ENCODE measurements around the gene ROBO1. TPM values are rescaled to one million over a fixed set of nuclear protein-coding genes. Genes with fewer than 3 reads are reported as not detected.
"Not testable (repeated sequence)": the region's sequence is repeated elsewhere in the genome, so short reads cannot be mapped to it uniquely, and the experiment has no call there.

The ROBO1 gene
- polyA plus RNA-seq, 1 donor, result 16.2 TPM

DNA sequence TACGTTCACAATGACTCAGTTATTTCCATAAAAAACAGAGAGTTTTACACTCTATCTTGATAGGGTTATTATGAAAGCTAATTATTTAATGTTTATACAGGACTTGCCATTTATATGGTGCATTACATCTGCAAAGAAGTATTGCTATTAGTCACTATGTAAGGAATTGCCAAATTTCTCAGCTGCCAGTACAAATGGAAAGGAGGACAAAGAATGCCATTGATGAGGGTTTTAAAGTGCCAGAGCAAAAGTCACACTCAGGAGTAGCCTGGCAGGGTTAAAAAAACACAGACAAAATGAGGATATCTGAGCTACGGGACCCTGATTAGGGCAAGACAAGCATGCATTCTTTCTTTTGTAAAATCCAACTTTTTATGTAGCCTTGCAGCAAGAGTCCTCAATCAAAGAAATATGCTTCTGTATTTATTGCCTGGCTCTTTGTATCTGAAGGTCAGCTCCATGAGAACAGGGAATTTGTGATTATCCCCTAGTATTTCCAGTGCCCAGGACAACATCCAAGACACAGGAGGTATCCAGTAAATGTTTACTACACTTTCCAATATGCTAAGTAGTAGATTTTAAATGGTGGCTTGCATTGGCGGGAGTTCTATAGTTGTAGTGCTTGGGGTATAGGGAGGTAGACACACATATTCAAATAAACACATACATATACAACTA, 1013.6 kb downstream of the ROBO1 start:
- Histone ChIP-seq H3K9me3 (ENCODE audit: control insufficient read depth, low read depth, low read length) (no peaks in the 10 kb centered on the region), H3K4me3 (ENCODE audit: low read length) (no peak overlapping the region), H3K27ac (ENCODE audit: low read length) (no peak overlapping the region), H3K4me1 (ENCODE audit: control insufficient read depth, insufficient read depth, low read length) (no peaks in the 10 kb centered on the region), H3K36me3 (ENCODE audit: control insufficient read depth, insufficient read depth, low read length) (no peaks in the 10 kb centered on the region), H3K27me3 (ENCODE audit: control insufficient read depth, insufficient read depth, low read length) (no peaks in the 10 kb centered on the region)
- no CpG with 5 or more reads among the region's 3 CpGs for WGBS (ENCODE audit: insufficient coverage, low lambda C conversion rate)
- no peak for DNase-seq

DNA sequence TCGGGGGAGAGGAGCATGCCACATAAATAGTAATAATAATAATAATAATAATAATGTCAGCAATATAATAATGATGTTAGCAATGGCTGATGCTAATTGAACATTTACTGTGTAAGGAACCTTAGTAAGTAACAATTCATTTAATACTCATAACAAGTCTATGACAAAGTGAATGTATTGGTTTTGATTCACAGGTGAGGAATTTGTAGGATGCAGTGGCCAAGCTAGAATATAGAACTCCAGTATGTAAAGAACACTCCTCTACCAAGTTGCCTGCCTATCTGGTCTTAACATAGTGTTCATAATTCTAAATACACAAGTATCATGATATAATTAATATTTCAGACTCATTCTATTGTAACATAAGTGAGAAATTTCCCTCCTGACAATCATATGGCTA, 1016.5 kb downstream of the ROBO1 start:
- H3K4me3 ChIP-seq (ENCODE audit: low read length), result no peak overlapping the region
- H3K27me3 ChIP-seq (ENCODE audit: control insufficient read depth, insufficient read depth, low read length), result no peaks in the 10 kb centered on the region
- no peaks in the 10 kb centered on the region for H3K4me1 ChIP-seq (ENCODE audit: control insufficient read depth, insufficient read depth, low read length)
- H3K36me3 ChIP-seq (ENCODE audit: control insufficient read depth, insufficient read depth, low read length), result no peaks in the 10 kb centered on the region
- no peak for DNase-seq
- H3K9me3 ChIP-seq (ENCODE audit: control insufficient read depth, low read depth, low read length), result no peaks in the 10 kb centered on the region
- no peak overlapping the region for H3K27ac ChIP-seq (ENCODE audit: low read length)
- no CpG with 5 or more reads among the region's 1 CpG for WGBS (ENCODE audit: insufficient coverage, low lambda C conversion rate)

DNA sequence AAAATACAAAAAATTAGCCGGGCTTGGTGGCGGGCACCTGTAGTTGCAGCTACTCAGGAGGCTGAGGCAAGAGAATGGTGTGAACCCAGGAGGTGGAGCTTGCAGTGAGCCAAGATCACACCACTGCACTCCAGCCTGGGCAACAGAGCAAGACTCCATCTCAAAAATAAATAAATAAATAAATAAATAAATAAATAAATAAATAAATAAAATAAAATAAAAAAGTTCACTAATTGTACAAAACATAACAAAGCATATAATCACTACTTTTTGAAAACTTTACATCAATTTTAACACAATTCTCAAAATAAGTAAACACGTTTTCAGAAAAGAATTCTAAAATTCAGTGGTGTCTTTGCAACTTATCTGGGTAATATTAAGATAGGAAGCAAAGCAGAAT, 1017.5 kb downstream of the ROBO1 start:
- not testable (repeated sequence) for H3K9me3 ChIP-seq (ENCODE audit: control insufficient read depth, low read depth, low read length); H3K36me3 ChIP-seq (ENCODE audit: control insufficient read depth, insufficient read depth, low read length); H3K27me3 ChIP-seq (ENCODE audit: control insufficient read depth, insufficient read depth, low read length); H3K27ac ChIP-seq (ENCODE audit: low read length); H3K4me1 ChIP-seq (ENCODE audit: control insufficient read depth, insufficient read depth, low read length); H3K4me3 ChIP-seq (ENCODE audit: low read length); DNase-seq
- WGBS (ENCODE audit: insufficient coverage, low lambda C conversion rate), result 80% methylated on average over 1 of the region's 3 CpGs

DNA sequence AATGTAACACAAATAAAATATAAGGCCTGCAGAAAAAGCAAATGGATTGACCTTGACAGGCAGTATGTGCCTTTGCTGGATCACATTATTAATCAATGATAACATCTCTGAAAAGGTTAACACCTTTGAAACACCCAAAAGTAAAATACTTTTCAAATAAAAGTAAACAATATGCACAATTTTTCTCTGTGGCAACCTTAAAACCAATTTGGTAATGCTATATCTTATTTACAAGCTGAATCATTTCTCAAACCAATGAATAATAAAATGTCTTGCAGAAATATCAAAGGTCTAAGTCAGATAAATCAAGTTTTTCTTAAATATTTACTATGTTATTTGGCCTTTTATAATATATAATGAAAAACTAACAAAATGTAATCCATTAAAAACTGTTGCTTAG, 1018.7 kb downstream of the ROBO1 start:
- DNase-seq, result no peak

DNA sequence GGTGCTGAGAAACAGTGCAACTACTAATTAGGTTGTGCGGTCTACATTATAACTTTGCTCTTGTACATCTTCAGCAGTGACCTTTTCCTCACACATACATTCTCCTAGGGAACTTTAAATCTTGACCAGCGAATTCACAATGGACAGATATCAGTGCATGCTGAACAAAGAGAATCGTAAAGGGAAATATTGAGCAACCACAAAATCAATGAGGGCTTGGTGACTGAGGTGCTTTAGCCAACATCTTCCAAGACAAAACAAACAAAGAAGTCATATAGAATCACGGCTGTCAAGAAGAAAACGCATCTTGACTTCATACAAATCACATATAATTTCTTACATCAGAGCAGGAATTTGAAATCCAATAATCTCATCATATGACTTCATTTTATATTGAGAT, 1022.0 kb downstream of the ROBO1 start:
- no peak for DNase-seq
- no CpG with 5 or more reads among the region's 5 CpGs for WGBS (ENCODE audit: insufficient coverage, low lambda C conversion rate)
- H3K36me3 ChIP-seq (ENCODE audit: control insufficient read depth, insufficient read depth, low read length), result no peaks in the 10 kb centered on the region
- H3K27ac ChIP-seq (ENCODE audit: low read length), result no peak overlapping the region
- no peaks in the 10 kb centered on the region for H3K4me1 ChIP-seq (ENCODE audit: control insufficient read depth, insufficient read depth, low read length)
- no peaks in the 10 kb centered on the region for H3K9me3 ChIP-seq (ENCODE audit: control insufficient read depth, low read depth, low read length)
- H3K4me3 ChIP-seq (ENCODE audit: low read length), result no peak overlapping the region
- no peaks in the 10 kb centered on the region for H3K27me3 ChIP-seq (ENCODE audit: control insufficient read depth, insufficient read depth, low read length)

More for the DNA sequence above, 1018.7 kb downstream of the ROBO1 start:
- no peaks in the 10 kb centered on the region for H3K36me3 ChIP-seq (ENCODE audit: control insufficient read depth, insufficient read depth, low read length)
- no peaks in the 10 kb centered on the region for H3K27me3 ChIP-seq (ENCODE audit: control insufficient read depth, insufficient read depth, low read length)
- H3K4me3 ChIP-seq (ENCODE audit: low read length), result no peak overlapping the region
- no peaks in the 10 kb centered on the region for H3K9me3 ChIP-seq (ENCODE audit: control insufficient read depth, low read depth, low read length)
- no peaks in the 10 kb centered on the region for H3K4me1 ChIP-seq (ENCODE audit: control insufficient read depth, insufficient read depth, low read length)
- no peak overlapping the region for H3K27ac ChIP-seq (ENCODE audit: low read length)

DNA sequence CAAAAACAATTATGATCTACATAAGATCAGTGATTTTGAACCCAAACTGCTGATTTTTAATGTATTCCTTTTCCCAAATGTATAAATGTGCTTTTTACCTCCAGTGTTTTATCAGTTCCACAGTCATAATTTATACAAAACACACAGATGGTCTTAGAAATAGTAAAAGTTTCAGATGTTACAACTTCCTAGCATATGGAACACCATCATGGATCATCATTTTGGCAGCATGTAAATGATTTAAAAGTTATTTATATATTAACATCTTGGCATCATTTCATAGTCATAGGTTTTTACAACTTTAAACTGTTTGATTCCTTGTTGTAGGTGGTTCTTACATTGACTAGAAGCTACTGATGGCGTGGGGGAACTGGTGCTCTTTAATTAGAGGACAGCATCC, 1025.3 kb downstream of the ROBO1 start:
- WGBS (ENCODE audit: insufficient coverage, low lambda C conversion rate), result no CpG with 5 or more reads among the region's 1 CpG
- H3K4me1 ChIP-seq (ENCODE audit: control insufficient read depth, insufficient read depth, low read length), result no peaks in the 10 kb centered on the region
- H3K9me3 ChIP-seq (ENCODE audit: control insufficient read depth, low read depth, low read length), result no peaks in the 10 kb centered on the region
- H3K27me3 ChIP-seq (ENCODE audit: control insufficient read depth, insufficient read depth, low read length), result no peaks in the 10 kb centered on the region
- no peak overlapping the region for H3K4me3 ChIP-seq (ENCODE audit: low read length)
- DNase-seq, result no peak
- no peak overlapping the region for H3K27ac ChIP-seq (ENCODE audit: low read length)
- H3K36me3 ChIP-seq (ENCODE audit: control insufficient read depth, insufficient read depth, low read length), result no peaks in the 10 kb centered on the region

DNA sequence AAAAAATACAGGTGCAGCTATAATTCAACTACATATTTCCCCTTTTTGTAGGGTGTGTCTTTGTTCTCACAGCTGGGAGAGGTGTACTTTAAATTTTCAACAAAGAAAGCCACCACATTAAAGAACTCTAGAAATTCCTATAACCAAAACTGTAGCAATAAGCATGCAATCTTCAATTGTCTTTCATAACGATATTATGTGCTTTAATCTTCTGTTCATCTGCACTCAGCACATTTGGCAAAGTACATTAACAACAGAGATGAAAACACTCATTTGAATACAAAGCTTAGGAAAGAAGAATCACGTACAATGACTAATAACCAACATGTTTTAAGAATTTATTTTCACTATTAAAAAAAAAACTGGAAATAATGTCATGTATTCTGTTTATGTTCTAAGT, 1025.8 kb downstream of the ROBO1 start:
- WGBS (ENCODE audit: insufficient coverage, low lambda C conversion rate), result 71% methylated on average over 1 of the region's 2 CpGs

DNA sequence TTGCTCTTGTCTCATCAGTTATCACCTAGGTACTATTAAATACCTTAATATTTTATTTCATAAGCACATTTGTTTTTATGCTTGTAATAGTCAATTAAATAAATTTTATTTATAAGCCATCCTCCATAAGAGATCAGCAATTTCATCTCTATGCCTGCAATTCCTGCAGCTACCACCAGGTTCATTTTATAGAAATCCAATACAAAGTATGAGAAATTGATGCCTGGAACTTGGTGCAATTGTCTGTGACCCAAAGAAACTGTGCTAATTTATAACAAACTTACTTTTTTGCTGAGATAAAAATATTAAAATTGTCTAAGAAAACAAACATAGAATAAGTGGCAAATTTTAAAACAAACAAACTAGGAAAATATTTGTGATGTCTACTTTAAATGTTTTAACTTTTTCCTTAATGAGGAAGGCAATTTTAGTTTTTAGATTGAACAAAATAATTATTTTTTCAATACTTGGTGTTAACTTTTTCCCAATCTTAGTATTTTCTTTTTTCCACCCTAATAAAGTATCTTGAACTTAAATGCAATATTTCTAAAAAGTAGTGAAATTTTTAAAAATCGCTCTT, 1026.6 kb downstream of the ROBO1 start:
- WGBS (ENCODE audit: insufficient coverage, low lambda C conversion rate), result no CpG with 5 or more reads among the region's 1 CpG
- Histone ChIP-seq H3K4me3 (ENCODE audit: low read length) (no peak overlapping the region), H3K36me3 (ENCODE audit: control insufficient read depth, insufficient read depth, low read length) (no peaks in the 10 kb centered on the region), H3K4me1 (ENCODE audit: control insufficient read depth, insufficient read depth, low read length) (no peaks in the 10 kb centered on the region), H3K9me3 (ENCODE audit: control insufficient read depth, low read depth, low read length) (no peaks in the 10 kb centered on the region), H3K27me3 (ENCODE audit: control insufficient read depth, insufficient read depth, low read length) (no peaks in the 10 kb centered on the region), H3K27ac (ENCODE audit: low read length) (no peak overlapping the region)
- no peak for DNase-seq

More for the DNA sequence above, 1025.8 kb downstream of the ROBO1 start:
- no peaks in the 10 kb centered on the region for H3K9me3 ChIP-seq (ENCODE audit: control insufficient read depth, low read depth, low read length)
- H3K4me1 ChIP-seq (ENCODE audit: control insufficient read depth, insufficient read depth, low read length), result no peaks in the 10 kb centered on the region
- DNase-seq, result no peak
- no peaks in the 10 kb centered on the region for H3K36me3 ChIP-seq (ENCODE audit: control insufficient read depth, insufficient read depth, low read length)
- no peak overlapping the region for H3K27ac ChIP-seq (ENCODE audit: low read length)
- H3K27me3 ChIP-seq (ENCODE audit: control insufficient read depth, insufficient read depth, low read length), result no peaks in the 10 kb centered on the region
- H3K4me3 ChIP-seq (ENCODE audit: low read length), result no peak overlapping the region

DNA sequence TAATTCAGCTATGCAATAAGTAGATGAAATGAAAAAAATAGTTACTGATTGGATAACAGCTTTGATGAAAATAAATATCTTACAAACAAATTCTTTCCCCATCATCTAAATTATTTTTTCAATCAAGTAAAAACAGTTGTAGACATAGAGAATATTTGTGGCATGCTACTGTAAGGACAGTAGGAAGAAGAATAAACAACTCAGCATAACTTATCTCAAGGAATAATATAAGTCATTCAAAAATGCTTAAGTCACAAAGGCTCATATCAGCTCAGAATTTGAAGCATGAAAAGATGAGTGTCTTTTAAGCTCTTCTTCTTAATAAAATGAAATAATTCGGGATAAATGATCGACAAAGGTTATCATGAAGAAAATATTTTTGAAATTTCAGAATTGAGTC, 1029.0 kb downstream of the ROBO1 start:
- Histone ChIP-seq H3K4me3 (ENCODE audit: low read length) (no peak overlapping the region), H3K27ac (ENCODE audit: low read length) (no peak overlapping the region), H3K9me3 (ENCODE audit: control insufficient read depth, low read depth, low read length) (no peaks in the 10 kb centered on the region), H3K4me1 (ENCODE audit: control insufficient read depth, insufficient read depth, low read length) (no peaks in the 10 kb centered on the region), H3K27me3 (ENCODE audit: control insufficient read depth, insufficient read depth, low read length) (no peaks in the 10 kb centered on the region), H3K36me3 (ENCODE audit: control insufficient read depth, insufficient read depth, low read length) (no peaks in the 10 kb centered on the region)
- no CpG with 5 or more reads among the region's 2 CpGs for WGBS (ENCODE audit: insufficient coverage, low lambda C conversion rate)
- DNase-seq, result no peak

DNA sequence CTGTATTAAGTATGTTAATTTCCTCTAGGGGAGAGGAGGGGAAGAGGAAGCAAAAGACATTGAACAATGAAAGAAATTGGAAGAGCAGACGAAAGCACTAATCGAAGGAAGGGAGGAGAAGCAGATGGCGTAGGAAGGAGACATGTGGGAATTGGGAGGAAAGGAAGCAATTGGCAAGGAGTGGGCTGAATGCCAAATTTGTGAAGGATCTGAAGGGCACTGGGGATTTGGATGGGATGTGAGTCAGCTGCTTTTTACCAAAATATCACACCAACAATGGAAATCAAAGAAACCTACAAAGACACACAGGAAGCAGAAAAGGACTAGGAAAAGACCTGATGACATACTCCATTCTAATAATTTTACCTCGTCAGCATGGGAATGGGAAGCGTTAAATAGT, 1029.8 kb downstream of the ROBO1 start:
- Histone ChIP-seq H3K4me3 (ENCODE audit: low read length) (no peak overlapping the region), H3K9me3 (ENCODE audit: control insufficient read depth, low read depth, low read length) (no peaks in the 10 kb centered on the region), H3K4me1 (ENCODE audit: control insufficient read depth, insufficient read depth, low read length) (no peaks in the 10 kb centered on the region), H3K27ac (ENCODE audit: low read length) (no peak overlapping the region), H3K36me3 (ENCODE audit: control insufficient read depth, insufficient read depth, low read length) (no peaks in the 10 kb centered on the region), H3K27me3 (ENCODE audit: control insufficient read depth, insufficient read depth, low read length) (no peaks in the 10 kb centered on the region)
- no peak for DNase-seq
- WGBS (ENCODE audit: insufficient coverage, low lambda C conversion rate), result 100% methylated on average over 3 of the region's 5 CpGs

DNA sequence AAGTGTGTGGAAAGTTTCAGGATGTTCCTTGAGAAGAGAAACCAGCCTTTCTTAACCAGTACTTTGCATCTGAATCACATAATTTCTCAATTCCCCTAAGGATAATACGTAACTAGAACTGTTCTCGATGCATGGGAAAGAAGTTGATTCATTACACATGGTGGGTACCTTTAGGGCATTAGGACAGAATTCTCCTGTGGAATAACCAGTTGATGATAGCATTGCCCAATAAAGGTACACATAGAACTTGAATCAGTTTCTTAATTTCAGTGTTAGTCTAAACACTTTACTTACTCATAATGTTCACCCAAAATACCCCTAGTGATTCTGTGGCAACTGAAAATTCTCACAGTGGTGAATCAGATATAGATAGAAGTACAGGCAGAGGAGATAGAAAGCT, 1030.9 kb downstream of the ROBO1 start:
- no peaks in the 10 kb centered on the region for H3K4me1 ChIP-seq (ENCODE audit: control insufficient read depth, insufficient read depth, low read length)
- H3K27ac ChIP-seq (ENCODE audit: low read length), result no peak overlapping the region
- WGBS (ENCODE audit: insufficient coverage, low lambda C conversion rate), result no CpG with 5 or more reads among the region's 2 CpGs
- H3K27me3 ChIP-seq (ENCODE audit: control insufficient read depth, insufficient read depth, low read length), result no peaks in the 10 kb centered on the region
- no peak for DNase-seq
- no peaks in the 10 kb centered on the region for H3K9me3 ChIP-seq (ENCODE audit: control insufficient read depth, low read depth, low read length)
- H3K4me3 ChIP-seq (ENCODE audit: low read length), result no peak overlapping the region
- no peaks in the 10 kb centered on the region for H3K36me3 ChIP-seq (ENCODE audit: control insufficient read depth, insufficient read depth, low read length)
